Smooth muscle cell (in vitro differentiated cells): ENCODE results near the gene MYH11. TPM values are rescaled to one million over a fixed set of nuclear protein-coding genes. Genes with fewer than 3 reads are reported as not detected.

ENCODE experiments used
- DNase-seq: peaks from one replicate; lab custom pipeline; 2025; ENCODE audit not compliant: unreplicated experiment; lab: John Stamatoyannopoulos, UW
- H2AFZ ChIP-seq: fragments of 200-600 bp; sonication (generic); 2 replicates; pipeline ENCODE4 v1.6.0; 2016; ENCODE audit warnings: antibody characterized with exemption, low read depth, mild to moderate bottlenecking
- H3F3A ChIP-seq: fragments of 200-600 bp; sonication (generic); 2 replicates; pipeline ENCODE4 v1.6.0; 2017; ENCODE audit warnings: antibody characterized with exemption, low read depth
- H3K27ac ChIP-seq: fragments of 200-600 bp; sonication (generic); 2 replicates; pipeline ENCODE4 v1.5.1; 2016; ENCODE audit warnings: low read depth, mild to moderate bottlenecking
- H3K27me3 ChIP-seq: fragments of 200-600 bp; sonication (generic); 2 replicates; pipeline ENCODE4 v1.6.1; 2016; ENCODE audit warnings: low read depth, mild to moderate bottlenecking
- H3K36me3 ChIP-seq: fragments of 200-600 bp; sonication (generic); 2 replicates; pipeline ENCODE4 v1.5.1; 2016; ENCODE audit warnings: low read depth
- H3K4me1 ChIP-seq: fragments of 200-600 bp; sonication (generic); 2 replicates; pipeline ENCODE4 v1.5.1; 2016; ENCODE audit warnings: low read depth
- H3K4me2 ChIP-seq: fragments of 200-600 bp; sonication (generic); 2 replicates; pipeline ENCODE4 v1.6.0; 2016; ENCODE audit warnings: mild to moderate bottlenecking
- H3K4me3 ChIP-seq: fragments of 200-600 bp; sonication (generic); 2 replicates; pipeline ENCODE4 v1.5.1; 2016; ENCODE audit warnings: mild to moderate bottlenecking
- H3K79me2 ChIP-seq: fragments of 200-600 bp; sonication (generic); 2 replicates; pipeline ENCODE4 v1.6.0; 2016; ENCODE audit warnings: low read depth, mild to moderate bottlenecking
- H3K9ac ChIP-seq: fragments of 200-600 bp; sonication (generic); 2 replicates; pipeline ENCODE4 v1.6.0; 2016; ENCODE audit warnings: low read depth
- H3K9me3 ChIP-seq: fragments of 200-600 bp; sonication (generic); replicated peaks from 2 replicates; pipeline ENCODE4 v1.5.1; 2016; ENCODE audit warnings: low read depth
- H4K20me1 ChIP-seq: fragments of 200-600 bp; sonication (generic); 2 replicates; pipeline ENCODE4 v1.6.0; 2016; ENCODE audit warnings: low read depth
- WGBS: methylation state at CpG from one replicate; pipeline ENCODE4 v1.1.7; 2016; ENCODE audit warnings: low lambda C conversion rate; 5-methylcytosine and 5-hydroxymethylcytosine counted together
- polyA plus RNA-seq: library from polyadenylated mRNA; unstranded; fragments of >200 nt; fragmentation: Nextera tagmentation; extraction: Ambion mirVana; gene quantifications from 2 replicates; pipeline ENCODE4 v1.2.1, GENCODE V29; 2016
- total RNA-seq: library from RNA; depleted of rRNA; stranded (reverse); fragments of >200 nt; gene quantifications from 2 replicates; pipeline ENCODE4 v1.2.3, GENCODE V29; 2014
- TF ChIP-seq, protein P1 (sequence below): fragments of 200-600 bp; sonication (generic); IDR thresholded peaks from 2 replicates; pipeline ENCODE4 v1.5.1; 2017; ENCODE audit warnings: borderline replicate concordance, mild to moderate bottlenecking, antibody characterized with exemption; ENCODE audit not compliant: insufficient read depth, poor library complexity, severe bottlenecking

Gene MYH11
- total and polyA plus RNA-seq, 2 experiments from 2014 or later = 0.58 TPM; not detected in 1

- Histone ChIP-seq H3K27ac (no peak overlapping the region), H3K79me2 (no peaks in the 10 kb centered on the region), H2AFZ (no peak overlapping the region), H3F3A (no peaks in the 10 kb centered on the region), H4K20me1 (no peaks in the 10 kb centered on the region), H3K27me3 (no peaks in the 10 kb centered on the region), H3K9me3 (no peaks in the 10 kb centered on the region), H3K4me3 (no peak overlapping the region), H3K36me3 (peaks cover 7% of the 10 kb centered on the region), H3K4me1 (no peaks in the 10 kb centered on the region), H3K9ac (no peak overlapping the region), H3K4me2 (no peak overlapping the region)
- TF ChIP-seq, protein P1, sequence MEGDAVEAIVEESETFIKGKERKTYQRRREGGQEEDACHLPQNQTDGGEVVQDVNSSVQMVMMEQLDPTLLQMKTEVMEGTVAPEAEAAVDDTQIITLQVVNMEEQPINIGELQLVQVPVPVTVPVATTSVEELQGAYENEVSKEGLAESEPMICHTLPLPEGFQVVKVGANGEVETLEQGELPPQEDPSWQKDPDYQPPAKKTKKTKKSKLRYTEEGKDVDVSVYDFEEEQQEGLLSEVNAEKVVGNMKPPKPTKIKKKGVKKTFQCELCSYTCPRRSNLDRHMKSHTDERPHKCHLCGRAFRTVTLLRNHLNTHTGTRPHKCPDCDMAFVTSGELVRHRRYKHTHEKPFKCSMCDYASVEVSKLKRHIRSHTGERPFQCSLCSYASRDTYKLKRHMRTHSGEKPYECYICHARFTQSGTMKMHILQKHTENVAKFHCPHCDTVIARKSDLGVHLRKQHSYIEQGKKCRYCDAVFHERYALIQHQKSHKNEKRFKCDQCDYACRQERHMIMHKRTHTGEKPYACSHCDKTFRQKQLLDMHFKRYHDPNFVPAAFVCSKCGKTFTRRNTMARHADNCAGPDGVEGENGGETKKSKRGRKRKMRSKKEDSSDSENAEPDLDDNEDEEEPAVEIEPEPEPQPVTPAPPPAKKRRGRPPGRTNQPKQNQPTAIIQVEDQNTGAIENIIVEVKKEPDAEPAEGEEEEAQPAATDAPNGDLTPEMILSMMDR = no peak
- no peak for DNase-seq
- WGBS = 89% methylated on average over 11 of the region's 11 CpGs
Observed at GRCh38 chr16:15701975-15702970, 154.6 kb downstream of the MYH11 start.

- Histone ChIP-seq H3K4me3 (no peak overlapping the region), H3F3A (no peaks in the 10 kb centered on the region), H3K36me3 (peaks cover 7% of the 10 kb centered on the region), H3K27ac (no peak overlapping the region), H4K20me1 (no peaks in the 10 kb centered on the region), H3K4me2 (no peak overlapping the region), H2AFZ (no peak overlapping the region), H3K9ac (no peak overlapping the region), H3K27me3 (no peaks in the 10 kb centered on the region), H3K4me1 (no peaks in the 10 kb centered on the region), H3K79me2 (no peaks in the 10 kb centered on the region), H3K9me3 (no peaks in the 10 kb centered on the region)
- WGBS = 94% methylated on average over 6 of the region's 6 CpGs
- no peak for DNase-seq
- TF ChIP-seq, protein P1 = no peak
Observed at GRCh38 chr16:15701367-15701766, 155.5 kb downstream of the MYH11 start.

DNA sequence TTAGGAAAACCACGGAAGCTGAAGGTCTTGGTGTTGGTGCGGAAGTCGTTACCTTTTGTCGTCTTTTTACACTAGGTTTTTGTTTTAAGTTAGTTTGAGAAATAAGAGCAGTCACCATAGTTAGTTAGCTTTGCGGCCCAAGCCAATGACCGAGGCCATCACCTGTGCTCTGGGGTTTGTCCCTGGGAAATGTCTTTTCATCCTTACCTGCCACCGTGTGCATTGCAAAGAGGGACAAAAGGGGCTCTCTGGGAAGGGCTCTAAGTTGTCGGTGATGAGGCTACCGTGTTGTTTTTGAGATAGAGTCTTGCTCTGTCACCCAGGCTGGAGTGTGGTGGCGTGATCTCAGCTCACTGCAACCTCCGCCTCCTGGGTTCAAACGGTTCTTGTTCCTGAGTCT, 157.0 kb downstream of the MYH11 start:
- Histone ChIP-seq H3K27me3 (no peaks in the 10 kb centered on the region), H3K9ac (no peak overlapping the region), H3K79me2 (no peaks in the 10 kb centered on the region), H3K4me1 (no peaks in the 10 kb centered on the region), H3K9me3 (no peaks in the 10 kb centered on the region), H3F3A (no peaks in the 10 kb centered on the region), H3K36me3 (peaks cover 7% of the 10 kb centered on the region), H2AFZ (no peak overlapping the region), H3K4me3 (no peak overlapping the region), H4K20me1 (no peaks in the 10 kb centered on the region), H3K27ac (no peak overlapping the region), H3K4me2 (no peak overlapping the region)
- no peak for DNase-seq
- TF ChIP-seq, protein P1 = no peak
- WGBS = 99% methylated on average over 12 of the region's 12 CpGs
